ENCODE results near the gene FAM114A2.
"Not testable (repeated sequence)": the region's sequence is repeated elsewhere in the genome, so short reads cannot be mapped to it uniquely, and the experiment has no call there.

FAM114A2 gene

GRCh38 chr5:154047324-154047723 is 8.6 kb upstream of the FAM114A2 start:
- DNase-seq (ENCODE audit: low read depth): no peak

GRCh38 chr5:154046486-154046885 is 7.8 kb upstream of the FAM114A2 start:
- no peak for DNase-seq (ENCODE audit: low read depth)

GRCh38 chr5:154044581-154044980 is 5.9 kb upstream of the FAM114A2 start:
- no peak for DNase-seq (ENCODE audit: low read depth)

GRCh38 chr5:154044099-154044498 is 5.4 kb upstream of the FAM114A2 start:
- peak; percentile 8 for DNase-seq (ENCODE audit: low read depth)

- no peak for DNase-seq (ENCODE audit: low read depth)
Observed at GRCh38 chr5:154042766-154043165, 4.1 kb upstream of the FAM114A2 start.

- no peak for DNase-seq (ENCODE audit: low read depth)
Observed at GRCh38 chr5:154039458-154039829, 734 bp upstream of the FAM114A2 start.

GRCh38 chr5:154038261-154038706 is 426 bp downstream of the FAM114A2 start:
- DNase-seq (ENCODE audit: low read depth): no peak

GRCh38 chr5:154034944-154035343 is 3.8 kb downstream of the FAM114A2 start:
- no peak for DNase-seq (ENCODE audit: low read depth)

- no peak for DNase-seq (ENCODE audit: low read depth)
Observed at GRCh38 chr5:154031937-154032489, 6.7 kb downstream of the FAM114A2 start.

- no peak for DNase-seq (ENCODE audit: low read depth)
Observed at GRCh38 chr5:154025951-154026350, 12.8 kb downstream of the FAM114A2 start.

- not testable (repeated sequence) for DNase-seq (ENCODE audit: low read depth)
Observed at GRCh38 chr5:154018919-154019318, 19.8 kb downstream of the FAM114A2 start.

GRCh38 chr5:154015071-154015693 is 23.5 kb downstream of the FAM114A2 start:
- no peak for DNase-seq (ENCODE audit: low read depth)

GRCh38 chr5:154010660-154011059 is 28.1 kb downstream of the FAM114A2 start:
- DNase-seq (ENCODE audit: low read depth): peak; percentile 62

GRCh38 chr5:154005648-154006047 is 33.1 kb downstream of the FAM114A2 start:
- no peak for DNase-seq (ENCODE audit: low read depth)

GRCh38 chr5:154002511-154003020 is 36.1 kb downstream of the FAM114A2 start:
- DNase-seq (ENCODE audit: low read depth): no peak

- no peak for DNase-seq (ENCODE audit: low read depth)
Observed at GRCh38 chr5:154002093-154002492, 36.6 kb downstream of the FAM114A2 start.

- no peak for DNase-seq (ENCODE audit: low read depth)
Observed at GRCh38 chr5:154000703-154001102, 38.0 kb downstream of the FAM114A2 start.

GRCh38 chr5:153999995-154000394 is 38.7 kb downstream of the FAM114A2 start:
- no peak for DNase-seq (ENCODE audit: low read depth)

- no peak for DNase-seq (ENCODE audit: low read depth)
Observed at GRCh38 chr5:153998768-153999167, 39.9 kb downstream of the FAM114A2 start.

- DNase-seq (ENCODE audit: low read depth): peak; percentile 61
Observed at GRCh38 chr5:153998010-153998409, 40.7 kb downstream of the FAM114A2 start.

- no peak for DNase-seq (ENCODE audit: low read depth)
Observed at GRCh38 chr5:153991168-153991567, 47.5 kb downstream of the FAM114A2 start.

GRCh38 chr5:153988510-153988909 is 50.2 kb downstream of the FAM114A2 start:
- no peak for DNase-seq (ENCODE audit: low read depth)

- no peak for DNase-seq (ENCODE audit: low read depth)
Observed at GRCh38 chr5:153987301-153987700, 51.4 kb downstream of the FAM114A2 start.

- no peak for DNase-seq (ENCODE audit: low read depth)
Observed at GRCh38 chr5:153985498-153985897, 53.2 kb downstream of the FAM114A2 start.

All from amniotic epithelial cell (primary cell).